Mucosa of descending colon (tissue), 3 donors: ENCODE results near the gene OR1K1. TPM values are rescaled to one million over a fixed set of nuclear protein-coding genes. Genes with fewer than 3 reads are reported as not detected.
"Not testable (repeated sequence)": the region's sequence is repeated elsewhere in the genome, so short reads cannot be mapped to it uniquely, and the experiment has no call there.

ENCODE experiments used
- ATAC-seq: fragments of 200-7000 bp; cut with Tn5 transposase; one replicate; pipeline ENCODE4 v1.9.1; 2020; ENCODE audit warnings: mild to moderate bottlenecking, moderate library complexity
- DNase-seq, 3 donors: peaks; one replicate each; pipeline ENCODE4 v3.0.0-alpha.2; 2020
- H3K36me3 ChIP-seq: fragments of 200-600 bp; one replicate; pipeline ENCODE4 v1.8.0; 2021; ENCODE audit warnings: low read depth, mild to moderate bottlenecking
- H3K4me1 ChIP-seq: fragments of 200-600 bp; one replicate; pipeline ENCODE4 v1.8.0; 2021; ENCODE audit warnings: low read depth, mild to moderate bottlenecking
- H3K4me3 ChIP-seq: fragments of 200-600 bp; one replicate; pipeline ENCODE4 v1.8.0; 2021; ENCODE audit warnings: mild to moderate bottlenecking
- H3K9me3 ChIP-seq: fragments of 200-600 bp; one replicate; pipeline ENCODE4 v1.8.0; 2021; ENCODE audit warnings: mild to moderate bottlenecking
- intact Hi-C, 2 donors: fragments of 100-400 bp; cut with DNase I in 1 of 2; cut with micrococcal nuclease in 1 of 2; formaldehyde crosslinking; loops; one replicate each; pipeline versions ENCODE4 v1.11.0 to v1.11.1; 2022; cut with DNase I, micrococcal nuclease
- total RNA-seq, 3 donors: library from RNA; stranded (reverse); fragmentation: NEBNext Ultra II Directional in 2 of 3; extraction: Animal tissue kit (Norgen Biotek cat#: 25700) in 2 of 3; gene quantifications; one replicate each; pipeline versions ENCODE4 v1.2.1 to v1.2.4, GENCODE V29; 2021 to 2023
- TF ChIP-seq, protein P1 (sequence below): fragments of 200-600 bp; IDR thresholded peaks from one replicate; pipeline ENCODE4 v1.8.0; 2022; ENCODE audit warnings: antibody characterized with exemption, mild to moderate bottlenecking
- donor health status: DM: no; HTN: no; CAD: no; lungs with moderate emphysema.
- donor health status: DM: no; HTN: no; CAD: no.
- donor health status: DM: no; HTN: yes; CAD: no.

Gene OR1K1
- total RNA-seq, 3 donors from 2014 or later: not detected

- Histone ChIP-seq H3K9me3 (no peaks in the 10 kb centered on the region), H3K4me3 (no peak overlapping the region), H3K36me3 (no peaks in the 10 kb centered on the region), H3K4me1 (no peaks in the 10 kb centered on the region)
- TF ChIP-seq, protein P1, sequence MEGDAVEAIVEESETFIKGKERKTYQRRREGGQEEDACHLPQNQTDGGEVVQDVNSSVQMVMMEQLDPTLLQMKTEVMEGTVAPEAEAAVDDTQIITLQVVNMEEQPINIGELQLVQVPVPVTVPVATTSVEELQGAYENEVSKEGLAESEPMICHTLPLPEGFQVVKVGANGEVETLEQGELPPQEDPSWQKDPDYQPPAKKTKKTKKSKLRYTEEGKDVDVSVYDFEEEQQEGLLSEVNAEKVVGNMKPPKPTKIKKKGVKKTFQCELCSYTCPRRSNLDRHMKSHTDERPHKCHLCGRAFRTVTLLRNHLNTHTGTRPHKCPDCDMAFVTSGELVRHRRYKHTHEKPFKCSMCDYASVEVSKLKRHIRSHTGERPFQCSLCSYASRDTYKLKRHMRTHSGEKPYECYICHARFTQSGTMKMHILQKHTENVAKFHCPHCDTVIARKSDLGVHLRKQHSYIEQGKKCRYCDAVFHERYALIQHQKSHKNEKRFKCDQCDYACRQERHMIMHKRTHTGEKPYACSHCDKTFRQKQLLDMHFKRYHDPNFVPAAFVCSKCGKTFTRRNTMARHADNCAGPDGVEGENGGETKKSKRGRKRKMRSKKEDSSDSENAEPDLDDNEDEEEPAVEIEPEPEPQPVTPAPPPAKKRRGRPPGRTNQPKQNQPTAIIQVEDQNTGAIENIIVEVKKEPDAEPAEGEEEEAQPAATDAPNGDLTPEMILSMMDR: no peak
- intact Hi-C loops: no loop called here
- no peak for ATAC-seq
- DNase-seq: no peak
Observed at GRCh38 chr9:122837266-122837850, 37.4 kb downstream of the OR1K1 start.

DNA sequence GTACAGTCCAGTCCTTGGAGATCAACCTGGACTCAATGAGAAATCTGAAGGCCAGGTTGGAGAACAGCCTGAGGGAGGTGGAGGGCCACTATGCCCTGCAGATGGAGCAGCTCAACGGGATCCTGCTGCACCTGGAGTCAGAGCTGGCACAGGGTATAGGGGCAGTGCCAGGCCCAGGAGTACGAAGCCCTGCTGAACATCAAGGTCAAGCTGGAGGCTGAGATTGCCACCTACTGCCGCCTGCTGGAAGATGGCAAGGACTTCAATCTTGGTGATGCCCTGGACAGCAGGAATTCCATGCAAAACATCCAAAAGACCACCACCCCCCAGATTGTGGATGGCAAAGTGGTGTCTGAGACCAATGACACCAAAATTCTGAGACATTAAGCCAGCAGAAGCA, 38.5 kb downstream of the OR1K1 start:
- H3K36me3 ChIP-seq, ATAC-seq, H3K4me1 ChIP-seq, DNase-seq, intact Hi-C loops, H3K4me3 ChIP-seq, H3K9me3 ChIP-seq: not testable (repeated sequence)

GRCh38 chr9:122841501-122841900, 41.6 kb downstream of the OR1K1 start:
- no peak for ATAC-seq
- no peak for DNase-seq
- Histone ChIP-seq H3K4me1 (no peaks in the 10 kb centered on the region), H3K36me3 (no peaks in the 10 kb centered on the region), H3K4me3 (no peak overlapping the region), H3K9me3 (no peaks in the 10 kb centered on the region)
- TF ChIP-seq, protein P1: no peak
- intact Hi-C loops: no loop called here

- ATAC-seq (no peak), DNase-seq (no peak)
- Histone ChIP-seq H3K9me3 (no peaks in the 10 kb centered on the region), H3K36me3 (no peaks in the 10 kb centered on the region), H3K4me3 (no peak overlapping the region), H3K4me1 (no peaks in the 10 kb centered on the region)
- intact Hi-C loops: no loop called here
- TF ChIP-seq, protein P1: no peak
Observed at GRCh38 chr9:122844137-122844536, 44.2 kb downstream of the OR1K1 start.

DNA sequence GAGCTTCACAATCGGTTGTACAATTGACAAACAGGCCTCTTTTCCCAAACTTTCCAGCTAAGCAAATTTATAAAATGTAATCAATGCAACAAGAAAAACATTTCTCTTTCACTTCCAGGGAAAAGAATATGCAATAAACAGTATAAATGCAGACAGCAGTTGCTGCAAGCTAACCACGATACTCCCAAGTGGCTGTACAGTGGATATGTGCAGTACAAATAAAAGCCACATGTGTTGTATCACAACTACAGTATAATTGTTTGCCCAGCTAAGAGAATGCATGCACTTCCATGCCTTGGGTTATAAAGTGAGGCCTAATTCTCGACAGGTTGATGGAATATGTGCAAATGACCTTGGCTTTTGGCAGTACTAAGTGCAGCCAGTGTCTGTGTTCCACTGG, 45.2 kb downstream of the OR1K1 start:
- H3K9me3 ChIP-seq: no peaks in the 10 kb centered on the region
- H3K36me3 ChIP-seq: peaks cover 5% of the 10 kb centered on the region
- no peak for ATAC-seq
- intact Hi-C loops: no loop called here
- TF ChIP-seq, protein P1: no peak
- H3K4me1 ChIP-seq: no peaks in the 10 kb centered on the region
- no peak overlapping the region for H3K4me3 ChIP-seq
- no peak for DNase-seq

DNA sequence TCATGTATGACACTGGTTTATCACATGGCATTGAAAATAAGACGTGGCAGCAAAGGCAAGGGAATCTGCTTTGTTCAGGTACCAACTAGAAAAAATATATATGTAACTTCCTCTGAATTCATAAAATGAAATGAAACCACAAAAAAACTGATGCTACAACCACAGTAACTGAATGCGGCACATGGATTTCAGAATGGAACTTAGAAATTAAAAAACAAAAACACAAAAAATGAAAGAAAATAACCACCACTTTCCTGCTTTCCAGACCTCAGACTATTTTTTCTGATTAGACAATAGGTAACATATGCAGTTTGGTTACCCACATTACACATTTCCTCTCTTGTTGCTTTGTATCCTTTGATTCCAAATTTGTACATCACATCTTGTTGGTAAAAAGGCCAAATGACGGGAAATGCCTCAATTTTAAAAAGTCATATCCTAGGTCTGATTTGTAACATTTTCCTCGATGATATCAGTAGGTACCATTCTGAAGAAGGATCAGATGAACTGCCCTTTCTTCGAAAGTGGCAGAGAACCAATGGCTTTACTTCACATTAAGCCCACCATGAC, 46.5 kb downstream of the OR1K1 start:
- ATAC-seq (no peak), DNase-seq (no peak)
- Histone ChIP-seq H3K4me1 (no peaks in the 10 kb centered on the region), H3K9me3 (no peaks in the 10 kb centered on the region), H3K36me3 (peaks cover 5% of the 10 kb centered on the region), H3K4me3 (no peak overlapping the region)
- TF ChIP-seq, protein P1: no peak
- intact Hi-C loops: no loop called here
